Adipose tissue (tissue), 3 donors: Measurements from ENCODE around the gene NEURL1B. TPM values are rescaled to one million over a fixed set of nuclear protein-coding genes. Genes with fewer than 3 reads are reported as not detected.

Experiments
- H3K27ac ChIP-seq: one replicate; pipeline ENCODE4 v1.5.1; 2013; ENCODE audit warnings: low read depth, low read length
- WGBS, 3 donors: extraction: QIAGEN DNeasy Blood & Tissue Kit; methylation state at CpG; one replicate each; pipeline ENCODE4 v1.1.7; 2013; 5-methylcytosine and 5-hydroxymethylcytosine counted together
- polyA plus RNA-seq, 3 donors: library from polyadenylated mRNA; stranded (reverse); fragments of 200-250 nt; gene quantifications; one replicate each; pipeline ENCODE4 v1.2.3, GENCODE V29; 2013
- donor health status: healthy with polysubstance abuse.
- donor health status: Bipolar disorder and iron deficiency.
- donor health status: healthy.

Gene NEURL1B
- polyA plus RNA-seq, 3 donors: 3.7 to 17.5 (median 12.8) TPM

DNA sequence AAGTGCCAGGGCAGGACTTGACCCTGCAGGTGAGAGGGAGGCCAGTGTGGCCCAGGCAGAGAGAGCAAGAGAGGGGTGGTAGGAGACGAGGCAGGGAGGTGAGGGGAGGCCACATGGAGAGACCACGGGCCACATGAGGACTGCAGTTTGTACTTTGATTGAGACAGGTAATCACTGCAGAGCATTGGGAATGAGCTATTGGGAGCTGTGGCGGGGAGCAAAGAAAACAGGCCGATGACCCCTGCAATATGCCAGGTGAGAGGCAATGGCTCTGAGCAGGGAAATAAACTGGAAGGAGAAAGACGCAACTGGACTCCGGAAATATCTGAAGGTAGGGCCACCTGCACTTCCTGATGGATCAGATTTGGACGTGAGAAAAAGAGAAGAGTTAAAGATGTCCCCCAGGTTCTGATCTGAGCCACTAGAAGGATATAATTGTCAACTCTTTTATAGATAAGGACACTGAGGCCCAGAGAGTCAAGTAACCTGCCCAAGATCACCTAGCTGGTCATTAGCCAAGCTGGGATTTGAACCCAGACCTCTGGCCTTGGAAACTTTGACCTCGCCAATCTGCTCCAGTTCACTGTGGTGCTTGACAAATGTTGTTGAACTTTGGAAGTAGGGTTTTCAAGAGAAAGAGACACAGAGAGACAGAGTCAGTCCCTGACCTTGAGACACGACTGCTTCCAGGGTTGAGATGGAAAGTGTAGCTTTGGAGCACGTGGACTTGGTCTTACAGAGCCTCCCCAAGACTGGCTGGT is 87.6 kb downstream of the NEURL1B start:
- 84 to 91% (median 87%) methylated on average over 10 of the region's 10 CpGs for WGBS, 3 donors
- H3K27ac ChIP-seq: no peak overlapping the region

DNA sequence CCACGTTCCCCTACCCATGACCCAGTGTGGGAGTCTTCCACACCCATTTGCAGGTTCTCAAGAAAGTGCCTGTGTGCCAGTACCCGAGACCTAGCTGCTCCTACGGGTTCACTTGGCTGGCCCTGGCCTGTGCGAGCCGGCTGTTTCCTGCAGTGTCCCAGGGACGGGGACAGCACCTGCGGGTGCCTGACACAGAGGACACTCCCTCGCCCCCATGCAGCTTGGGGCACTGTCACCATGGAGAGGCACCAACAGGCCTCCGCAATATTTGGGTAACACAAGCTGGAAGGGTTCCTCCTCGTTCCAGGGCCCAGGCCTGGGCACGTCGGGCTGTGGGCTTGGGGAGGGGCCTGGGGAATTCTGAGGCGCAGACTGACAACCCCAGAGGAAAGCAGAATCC is 88.5 kb downstream of the NEURL1B start:
- no peak overlapping the region for H3K27ac ChIP-seq
- WGBS, 3 donors: 87 to 96% (median 94%) methylated on average over 13 of the region's 13 CpGs

DNA sequence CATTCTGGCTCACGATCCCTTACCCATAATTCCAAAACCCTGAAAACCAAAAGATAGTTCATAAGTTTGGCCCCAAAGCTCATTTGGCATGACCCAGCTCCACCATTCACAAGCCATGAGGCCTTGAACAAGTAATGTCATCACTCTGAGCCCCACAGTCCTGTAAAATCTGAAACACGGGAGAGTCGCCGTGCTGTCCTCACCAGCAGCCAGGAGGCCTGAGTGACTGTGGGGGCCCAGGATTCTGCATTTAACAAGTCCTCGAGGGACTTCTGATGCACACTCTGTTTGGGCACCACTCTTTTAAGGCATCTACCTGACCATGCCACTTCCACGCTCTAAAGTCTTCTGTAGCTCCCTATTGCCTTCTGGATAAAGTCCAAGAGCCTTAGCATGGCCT is 89.2 kb downstream of the NEURL1B start:
- no peak overlapping the region for H3K27ac ChIP-seq
- WGBS, 3 donors: 94 to 97% (median 95%) methylated on average over 6 of the region's 6 CpGs

DNA sequence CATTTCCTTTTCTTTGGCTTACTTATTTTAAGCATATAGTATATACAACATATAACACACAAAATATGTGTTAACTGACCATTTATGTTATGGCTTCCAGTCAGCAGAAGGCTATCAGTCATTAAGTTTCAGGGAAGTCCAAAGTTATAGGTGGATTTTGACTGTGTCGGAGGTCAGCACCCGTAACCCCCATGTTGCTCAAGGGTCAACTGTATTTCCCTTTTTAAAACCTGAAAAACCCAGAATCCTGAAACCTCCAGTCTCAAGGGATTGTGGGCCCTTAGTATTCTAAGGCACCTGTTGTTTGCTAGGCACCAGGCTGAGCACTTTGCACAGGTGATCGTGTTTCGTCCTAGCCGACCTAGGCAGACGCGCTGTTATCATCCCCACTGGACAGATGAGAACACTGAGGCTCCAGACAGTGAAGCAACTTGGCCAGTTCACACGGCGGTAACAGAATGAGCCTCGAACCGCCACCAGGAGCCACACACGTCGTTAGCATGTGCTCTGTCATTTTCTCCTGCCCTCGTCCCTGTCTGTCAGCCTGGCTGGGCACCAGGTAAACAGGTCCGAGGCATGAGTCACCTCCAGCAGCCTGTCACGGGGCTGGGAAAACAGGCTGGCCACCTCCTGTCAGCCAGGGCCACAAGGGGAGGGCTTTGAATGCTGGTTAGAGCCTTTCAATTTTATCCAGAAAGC is 90.1 kb downstream of the NEURL1B start:
- H3K27ac ChIP-seq: no peak overlapping the region
- 62 to 89% (median 86%) methylated on average over 16 of the region's 16 CpGs for WGBS, 3 donors

DNA sequence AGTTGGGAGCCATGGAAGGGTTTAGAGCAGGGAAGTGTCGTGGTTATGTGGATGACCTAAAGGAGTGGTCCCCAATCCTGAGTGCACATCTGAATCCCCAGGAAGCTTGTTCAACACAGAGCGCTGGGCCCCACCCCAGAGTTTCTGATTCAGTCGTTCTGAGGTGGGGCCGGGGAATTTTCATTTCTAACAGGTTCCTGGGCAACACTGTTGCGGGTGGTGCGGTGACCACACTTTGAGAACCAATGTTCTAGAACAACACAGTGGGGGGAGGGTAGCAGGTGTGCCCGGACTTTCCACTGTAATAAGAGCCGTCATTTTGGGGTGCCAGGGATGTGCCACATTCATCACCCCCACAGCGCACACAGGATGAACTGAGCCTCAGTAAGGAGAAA is 90.6 kb downstream of the NEURL1B start:
- 84 to 88% (median 87%) methylated on average over 9 of the region's 9 CpGs for WGBS, 3 donors
- no peak overlapping the region for H3K27ac ChIP-seq

DNA sequence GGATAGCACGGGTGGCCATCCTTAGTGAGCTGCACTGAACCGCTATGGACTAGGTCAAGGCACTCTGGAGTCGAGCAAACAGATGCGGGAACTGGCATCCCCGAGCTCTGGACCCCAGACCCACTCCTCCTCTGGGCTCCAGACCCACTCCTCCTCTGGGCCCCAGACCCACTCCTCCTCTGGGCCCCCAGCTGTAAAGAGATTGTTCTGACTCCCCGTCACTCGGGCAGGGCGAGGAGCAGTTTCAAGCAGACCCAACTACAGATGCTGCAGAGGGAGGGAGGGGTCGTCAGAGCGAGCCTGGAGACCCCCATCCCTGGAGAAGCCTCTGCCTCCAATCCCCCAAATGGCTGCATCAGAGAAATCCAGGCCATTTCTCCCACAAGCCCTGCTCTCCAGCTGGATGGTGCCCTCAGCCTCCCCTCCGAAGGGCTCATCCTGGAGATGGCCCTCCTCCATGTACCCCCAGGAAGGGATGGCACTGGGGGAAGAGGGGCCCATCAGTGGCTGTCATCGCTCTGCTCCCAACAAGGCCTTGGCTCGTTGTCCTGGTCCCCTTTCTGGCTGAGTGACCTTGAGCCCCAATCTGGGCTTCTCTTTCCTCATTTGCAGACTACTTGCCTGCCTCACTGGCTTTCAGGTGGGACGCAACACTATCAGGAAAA is 91.3 kb downstream of the NEURL1B start:
- WGBS, 3 donors: 77 to 95% (median 92%) methylated on average over 14 of the region's 14 CpGs
- H3K27ac ChIP-seq: peak overlapping the region; percentile 76

DNA sequence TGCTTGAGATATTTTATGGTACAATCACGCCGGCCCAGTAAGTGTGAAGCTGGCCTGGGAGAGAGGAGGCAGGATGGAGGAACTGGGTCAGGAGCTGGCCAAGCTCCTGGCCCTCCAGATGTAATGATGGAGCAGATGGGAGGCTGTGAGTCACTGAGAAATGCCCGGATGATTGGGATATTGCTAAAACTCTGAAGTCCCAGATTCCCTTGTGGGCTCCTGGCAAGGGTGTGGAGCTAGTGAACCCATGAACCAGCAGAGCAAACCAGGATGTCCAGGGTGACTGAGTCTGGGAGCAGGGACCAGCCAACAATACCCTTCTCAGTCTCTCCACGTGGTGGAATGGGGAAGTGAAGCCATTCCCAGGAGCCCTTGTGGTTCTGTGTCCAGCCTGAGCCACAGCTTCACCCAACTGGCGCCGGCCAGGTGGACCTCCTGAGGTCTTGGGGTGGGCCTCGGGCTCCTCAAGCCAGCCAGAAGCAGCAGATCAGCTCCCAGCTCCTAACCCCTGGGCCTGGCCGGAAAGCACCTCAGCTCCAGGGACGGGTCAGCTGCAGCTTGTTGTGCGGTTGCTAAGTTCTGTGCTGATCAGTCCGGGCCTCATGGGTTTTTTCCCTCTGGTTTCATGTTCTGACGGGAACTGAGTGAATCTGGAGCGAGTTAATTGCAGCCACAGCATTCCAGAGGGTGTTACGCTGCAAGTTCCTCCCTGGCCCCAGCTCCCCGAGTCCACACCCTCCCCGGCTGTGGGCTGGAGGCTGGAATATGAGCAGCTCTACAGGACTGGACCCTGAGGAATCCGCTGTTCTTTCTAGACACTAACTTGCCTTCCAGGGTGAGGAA is 92.3 kb downstream of the NEURL1B start:
- H3K27ac ChIP-seq: peak overlapping the region; percentile 93
- WGBS, 3 donors: 32 to 62% (median 43%) methylated on average over 17 of the region's 17 CpGs

DNA sequence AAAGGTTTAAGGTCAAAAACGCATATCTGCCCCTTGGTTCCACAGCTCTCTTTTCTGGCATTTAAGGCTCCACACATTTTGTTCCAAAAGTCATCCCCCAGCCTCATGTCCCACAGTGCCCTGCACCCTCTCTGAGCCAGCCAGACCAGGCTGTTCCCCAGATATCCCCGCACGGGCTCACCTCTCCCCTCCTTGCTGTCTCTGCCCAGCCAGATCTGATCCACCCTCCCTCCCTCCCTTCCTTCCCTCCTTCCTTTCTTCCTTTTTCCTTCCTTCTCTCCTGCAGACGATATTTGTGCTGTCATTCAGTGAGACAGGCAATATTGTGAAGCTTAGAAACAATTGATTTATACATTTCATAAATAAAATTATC is 92.9 kb downstream of the NEURL1B start:
- H3K27ac ChIP-seq: peak overlapping the region; percentile 93
- 14 to 38% (median 21%) methylated on average over 4 of the region's 4 CpGs for WGBS, 3 donors

DNA sequence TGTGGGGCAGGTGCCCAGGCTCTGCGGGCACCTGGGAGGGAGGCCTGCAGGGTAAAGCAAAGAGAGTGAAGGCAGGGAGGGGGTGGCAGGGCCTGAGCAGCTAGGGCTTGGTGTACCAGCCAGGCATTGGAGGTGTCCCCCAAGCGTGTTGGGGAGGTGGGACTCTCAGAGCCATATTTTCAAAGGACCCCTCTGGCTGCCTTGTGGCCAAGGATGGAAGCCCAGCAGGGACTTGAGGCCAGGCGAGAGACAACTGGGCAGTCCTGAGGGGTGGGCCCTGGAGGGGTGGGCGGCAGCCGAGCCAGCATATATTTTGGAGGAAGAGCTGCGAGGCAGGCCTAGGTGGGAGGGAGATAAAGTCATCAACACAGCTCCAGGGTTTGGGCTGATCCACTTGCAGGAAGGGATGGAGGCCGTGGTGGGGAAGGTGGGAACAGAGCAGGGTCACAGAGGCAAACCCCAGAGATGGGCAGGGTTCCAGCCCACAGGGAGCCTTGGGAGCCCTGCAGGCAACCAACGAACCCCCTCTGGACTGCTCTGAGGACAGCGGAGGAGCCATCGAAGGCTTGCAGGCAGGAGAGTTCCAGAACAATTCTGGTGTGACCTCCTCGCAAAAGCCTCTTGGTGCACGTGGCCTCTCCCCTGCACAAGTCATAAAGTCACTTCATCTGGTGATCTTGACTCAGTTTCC is 94.2 kb downstream of the NEURL1B start:
- WGBS, 3 donors: 91 to 92% (median 91%) methylated on average over 12 of the region's 12 CpGs
- H3K27ac ChIP-seq: peak overlapping the region; percentile 43

DNA sequence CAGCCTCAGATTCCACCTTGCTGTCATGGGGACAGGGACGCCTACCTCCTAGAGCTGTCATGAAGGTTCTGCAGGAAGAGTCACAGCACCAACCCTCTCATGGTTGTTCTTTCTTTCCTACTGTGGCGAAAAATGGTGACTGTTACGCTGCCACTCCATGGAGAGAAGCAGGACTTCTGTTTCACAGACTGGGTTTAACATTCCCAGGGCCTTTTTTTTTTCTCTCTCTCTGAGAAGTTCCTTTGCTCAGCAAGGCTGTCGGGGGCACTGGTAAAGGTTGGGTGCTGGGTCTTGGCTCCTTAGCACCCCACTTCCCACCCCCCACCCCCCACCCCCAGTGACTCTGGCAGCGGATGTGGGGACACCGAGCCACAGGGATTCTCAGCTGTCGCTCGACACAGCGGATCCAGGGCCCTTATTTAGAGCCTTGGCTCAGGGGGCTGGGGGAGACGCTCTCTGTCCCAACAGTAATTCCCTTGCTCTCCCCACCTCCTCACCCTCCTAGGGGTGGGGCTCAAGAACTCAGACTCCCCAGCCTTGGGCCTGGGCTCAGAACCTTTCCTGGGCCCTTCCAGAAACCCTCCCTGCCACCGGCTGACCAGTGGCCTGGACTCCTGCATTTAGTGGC is 95.6 kb downstream of the NEURL1B start:
- H3K27ac ChIP-seq: no peak overlapping the region
- WGBS, 3 donors: 92 to 95% (median 92%) methylated on average over 11 of the region's 11 CpGs

DNA sequence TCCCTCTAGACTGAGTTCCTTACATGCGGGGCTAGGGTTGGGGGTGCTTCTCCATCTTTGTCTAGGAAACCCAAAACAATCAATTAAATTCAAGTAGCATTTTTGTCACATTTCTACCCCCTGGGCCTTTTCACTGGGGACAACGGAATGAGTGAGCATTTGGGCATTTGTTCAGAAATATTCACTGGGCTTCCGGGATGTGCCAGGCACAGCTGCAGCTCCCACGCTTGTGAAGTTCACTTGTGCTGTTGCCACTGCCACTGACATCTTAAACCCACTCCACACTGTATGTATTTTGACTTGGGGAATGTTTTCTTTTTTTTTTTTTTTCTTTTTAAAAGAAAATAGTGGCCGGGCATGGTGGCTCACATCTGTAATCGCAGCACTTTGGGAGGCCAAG is 98.3 kb downstream of the NEURL1B start:
- no peak overlapping the region for H3K27ac ChIP-seq
- 92 to 97% (median 93%) methylated on average over 6 of the region's 6 CpGs for WGBS, 3 donors

DNA sequence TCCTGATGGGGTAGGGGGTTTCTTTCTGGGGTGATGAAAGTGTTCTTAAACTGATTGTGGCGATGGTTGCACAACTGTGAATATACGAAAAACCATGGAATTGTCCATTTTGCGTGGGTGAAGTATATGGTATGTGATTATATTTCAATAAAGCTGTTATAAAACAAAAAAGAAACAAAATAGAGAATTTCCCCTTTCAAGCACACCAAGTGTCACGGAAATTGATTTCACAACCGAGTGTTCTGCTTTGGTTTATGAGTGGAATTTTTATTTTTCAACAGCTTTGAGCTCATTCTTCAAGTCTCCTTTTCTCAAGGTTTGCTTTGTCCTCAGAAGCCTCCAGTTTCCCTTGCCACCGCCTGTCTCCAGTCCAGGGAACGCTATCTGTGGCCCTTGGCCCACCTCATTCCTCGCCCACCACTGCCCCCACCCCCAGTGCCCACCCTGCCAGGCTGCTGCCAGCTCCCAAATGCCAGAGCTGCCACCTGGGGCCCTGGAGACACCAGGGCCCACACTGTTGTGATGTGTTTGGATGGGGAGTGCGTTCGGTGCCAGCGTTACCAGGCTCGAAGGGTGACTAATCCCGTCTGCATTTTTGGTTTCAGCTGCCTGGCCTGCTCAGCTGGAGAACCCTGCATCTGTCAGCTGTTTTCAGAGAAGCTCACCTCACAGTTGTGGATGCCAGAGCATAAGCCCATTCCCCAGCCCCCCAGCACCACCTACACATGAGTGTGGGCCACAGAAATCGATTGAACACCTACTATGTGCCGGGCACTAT is 99.6 kb downstream of the NEURL1B start:
- no peak overlapping the region for H3K27ac ChIP-seq
- 69 to 79% (median 70%) methylated on average over 15 of the region's 15 CpGs for WGBS, 3 donors

Other genes starting within 250 kb of the NEURL1B start
- 10 to 100 TPM in 1 of 3 donors, 1 to 10 TPM in 2; 5.7 to 23.6 (median 9.6) TPM for gene SH3PXD2B, start 186.7 kb upstream of the NEURL1B start, polyA plus RNA-seq
- 1,000 to 10,000 TPM in 1 of 3 donors, 100 to 1,000 TPM in 2; 163 to 1,279 (median 758) TPM for gene DUSP1, start 129.9 kb downstream of the NEURL1B start, polyA plus RNA-seq
- gene ERGIC1, start 193.0 kb downstream of the NEURL1B start, polyA plus RNA-seq: 100 to 1,000 TPM in 2 of 3 donors, 10 to 100 TPM in 1; 66.5 to 123 (median 119) TPM